Hindlimb muscle (tissue), 1 donor: ENCODE measurements around the gene ITPK1. TPM values are rescaled to one million over a fixed set of nuclear protein-coding genes. Genes with fewer than 3 reads are reported as not detected.

Source experiments
- DNase-seq: peaks from one replicate; pipeline ENCODE4 v3.0.0-alpha.2; 2013
- polyA plus RNA-seq: library from polyadenylated mRNA; unstranded; fragments of 120-200 nt; gene quantifications from one replicate; pipeline ENCODE4 v1.2.1, GENCODE V29; 2013; ENCODE audit not compliant: insufficient read length

The ITPK1 gene
- polyA plus RNA-seq, 1 donor: 16.5 TPM

- no peak for DNase-seq
Observed at GRCh38 chr14:93103392-93104080, 12.2 kb downstream of the ITPK1 start.

GRCh38 chr14:93102141-93102540 is 13.6 kb downstream of the ITPK1 start:
- DNase-seq: no peak

- DNase-seq: no peak
Observed at GRCh38 chr14:93101181-93101580, 14.5 kb downstream of the ITPK1 start.

- no peak for DNase-seq
Observed at GRCh38 chr14:93100570-93100969, 15.2 kb downstream of the ITPK1 start.

GRCh38 chr14:93100100-93100499 is 15.6 kb downstream of the ITPK1 start:
- no peak for DNase-seq

GRCh38 chr14:93099643-93100042 is 16.1 kb downstream of the ITPK1 start:
- no peak for DNase-seq

GRCh38 chr14:93099196-93099595 is 16.5 kb downstream of the ITPK1 start:
- no peak for DNase-seq

GRCh38 chr14:93096691-93097322 is 18.9 kb downstream of the ITPK1 start:
- DNase-seq: no peak

GRCh38 chr14:93095742-93096510 is 19.8 kb downstream of the ITPK1 start:
- DNase-seq: no peak

- no peak for DNase-seq
Observed at GRCh38 chr14:93094121-93094918, 21.4 kb downstream of the ITPK1 start.

- DNase-seq: no peak
Observed at GRCh38 chr14:93092606-93093556, 22.8 kb downstream of the ITPK1 start.

- DNase-seq: no peak
Observed at GRCh38 chr14:93091666-93092065, 24.1 kb downstream of the ITPK1 start.

GRCh38 chr14:93090826-93091555 is 24.7 kb downstream of the ITPK1 start:
- peak; percentile 32 for DNase-seq

- DNase-seq: no peak
Observed at GRCh38 chr14:93089521-93090269, 26.0 kb downstream of the ITPK1 start.

- no peak for DNase-seq
Observed at GRCh38 chr14:93086441-93087055, 29.2 kb downstream of the ITPK1 start.

- no peak for DNase-seq
Observed at GRCh38 chr14:93085911-93086310, 29.8 kb downstream of the ITPK1 start.

- no peak for DNase-seq
Observed at GRCh38 chr14:93084866-93085857, 30.6 kb downstream of the ITPK1 start.

GRCh38 chr14:93084402-93084801 is 31.3 kb downstream of the ITPK1 start:
- no peak for DNase-seq
